ENCODE measurements around the gene SYT17.

Gene SYT17

GRCh38 chr16:19140396-19140795 is 27.6 kb upstream of the SYT17 start:
- DNase-seq, result no peak

DNA sequence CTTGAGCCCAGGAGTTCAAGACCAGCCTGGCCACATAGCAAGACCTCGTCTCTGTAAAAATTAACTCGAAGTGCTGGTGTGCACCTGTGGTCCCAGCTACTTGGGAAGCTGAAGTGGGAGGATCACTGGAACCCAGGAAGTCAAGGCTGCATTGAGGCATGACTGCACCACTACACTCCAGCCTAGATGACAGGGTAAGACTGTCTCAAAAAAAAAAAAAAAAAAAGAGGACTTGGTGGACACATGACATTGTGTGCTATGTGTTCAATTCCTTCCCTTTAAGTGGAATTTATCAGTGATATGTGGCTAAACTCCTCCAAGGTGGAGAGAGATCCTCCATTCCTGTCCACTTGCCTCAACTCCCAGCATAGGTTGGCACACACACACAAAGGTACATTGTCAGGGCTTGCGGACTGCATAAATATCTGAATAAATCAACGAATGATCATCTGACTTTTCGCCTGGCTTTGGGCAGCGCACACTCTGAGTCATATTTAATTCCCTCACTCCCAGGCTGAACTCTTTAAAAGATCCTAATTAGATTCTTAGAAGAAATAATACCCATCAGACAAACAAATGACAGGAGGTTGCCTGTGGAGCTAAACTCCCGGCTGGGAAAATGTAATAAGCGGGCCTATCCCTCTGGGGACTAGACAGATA is 25.0 kb upstream of the SYT17 start:
- DNase-seq, result no peak

DNA sequence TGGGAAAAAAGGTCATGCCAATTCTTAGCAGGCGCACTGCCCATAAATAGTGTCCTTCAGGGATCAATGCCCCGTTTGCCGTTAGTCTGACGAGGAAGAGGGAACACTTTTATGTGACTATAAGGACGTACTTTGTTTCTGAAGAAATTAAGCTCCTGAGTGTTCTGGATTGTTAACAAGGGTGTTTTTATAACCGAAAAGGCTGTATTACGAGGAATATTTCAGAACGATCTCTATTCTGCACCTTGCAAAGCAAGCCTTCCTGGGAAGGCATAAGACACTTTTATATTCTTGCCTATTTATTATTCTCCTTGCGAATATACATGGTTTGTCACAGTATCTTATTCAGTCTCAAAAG is 24.5 kb upstream of the SYT17 start:
- no peak for DNase-seq

DNA sequence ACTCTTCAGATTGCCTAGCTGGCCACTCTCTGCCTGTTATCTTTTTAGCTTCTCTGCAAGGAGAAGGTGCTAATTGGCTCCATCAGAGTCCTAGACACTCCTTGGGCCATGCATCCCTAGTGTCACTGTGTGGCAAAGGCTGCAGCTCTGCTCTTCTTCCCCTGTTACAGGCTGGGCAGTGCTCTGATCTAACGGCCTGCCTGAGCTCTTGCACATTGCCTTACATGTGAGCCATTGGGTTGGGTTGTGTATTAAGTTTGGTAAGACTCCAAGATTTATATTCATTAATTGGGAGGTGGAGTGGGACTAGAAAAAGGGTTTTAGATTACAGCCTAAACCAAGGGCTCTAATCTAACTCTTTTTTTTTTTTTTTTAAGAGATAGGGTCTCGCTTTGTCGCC is 23.0 kb upstream of the SYT17 start:
- DNase-seq, result no peak

DNA sequence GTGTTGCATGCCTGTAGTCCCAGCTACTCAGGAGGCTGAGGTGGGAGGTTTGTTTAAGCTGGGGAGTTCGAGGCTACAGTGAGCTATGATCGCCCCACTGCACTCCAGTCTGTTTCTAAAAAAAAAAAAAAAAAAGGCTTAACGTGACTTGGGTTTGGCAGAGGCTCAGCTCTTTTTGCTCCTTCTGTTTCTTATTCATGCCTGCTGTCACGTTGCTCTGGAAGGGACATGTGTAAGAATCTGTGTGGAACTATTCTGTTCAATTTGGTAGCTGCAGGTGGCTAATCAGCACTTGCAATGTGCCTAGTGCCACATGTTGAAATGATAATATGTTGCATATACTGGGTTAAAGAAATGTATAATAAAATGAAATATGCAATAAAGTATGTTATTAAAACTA is 20.9 kb upstream of the SYT17 start:
- DNase-seq, result no peak

DNA sequence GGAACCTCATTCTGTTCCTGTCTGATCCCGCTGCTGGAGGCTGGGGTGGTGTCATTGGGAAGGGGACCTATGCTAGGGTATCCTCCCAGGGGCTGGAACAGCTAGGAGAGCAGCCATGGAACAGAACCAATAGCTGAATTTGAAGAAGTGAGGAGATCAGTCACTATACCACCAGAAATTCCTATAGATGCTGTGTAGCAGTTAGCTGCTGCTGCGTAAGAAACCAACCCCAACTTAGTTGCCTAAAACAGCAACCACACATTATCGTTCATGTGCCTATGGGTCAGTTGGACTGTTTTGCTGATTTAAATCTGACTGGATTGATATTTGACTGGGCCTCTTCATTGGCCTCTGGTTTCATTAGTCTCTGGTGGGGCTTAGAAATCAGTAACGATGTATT is 20.4 kb upstream of the SYT17 start:
- no peak for DNase-seq

- no peak for DNase-seq
Observed at GRCh38 chr16:19148189-19148588, 19.9 kb upstream of the SYT17 start.

GRCh38 chr16:19151310-19151709 is 16.7 kb upstream of the SYT17 start:
- DNase-seq, result no peak

DNA sequence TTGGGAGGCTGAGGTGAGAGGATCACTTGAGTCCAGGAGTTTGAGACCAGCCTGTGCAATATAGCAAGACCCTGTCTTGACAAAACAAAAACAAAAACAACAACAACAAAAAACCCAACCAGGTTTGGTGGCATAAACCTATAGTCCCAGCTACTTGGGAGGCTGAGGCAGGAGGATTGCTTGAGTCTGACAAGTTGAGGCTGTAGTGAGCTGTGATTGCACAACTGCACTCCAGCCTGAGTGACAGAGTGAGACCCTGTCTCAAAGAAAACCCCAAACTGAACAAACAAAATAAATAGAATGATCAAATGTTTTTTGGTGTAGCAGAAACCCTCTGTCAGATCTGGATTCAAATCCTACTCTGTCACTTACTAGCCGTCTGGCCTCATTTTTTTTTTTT is 16.0 kb upstream of the SYT17 start:
- DNase-seq, result no peak

- no peak for DNase-seq
Observed at GRCh38 chr16:19153876-19154275, 14.2 kb upstream of the SYT17 start.

GRCh38 chr16:19162085-19162484 is 6.0 kb upstream of the SYT17 start:
- no peak for DNase-seq

- DNase-seq, result no peak
Observed at GRCh38 chr16:19163215-19163614, 4.8 kb upstream of the SYT17 start.

DNA sequence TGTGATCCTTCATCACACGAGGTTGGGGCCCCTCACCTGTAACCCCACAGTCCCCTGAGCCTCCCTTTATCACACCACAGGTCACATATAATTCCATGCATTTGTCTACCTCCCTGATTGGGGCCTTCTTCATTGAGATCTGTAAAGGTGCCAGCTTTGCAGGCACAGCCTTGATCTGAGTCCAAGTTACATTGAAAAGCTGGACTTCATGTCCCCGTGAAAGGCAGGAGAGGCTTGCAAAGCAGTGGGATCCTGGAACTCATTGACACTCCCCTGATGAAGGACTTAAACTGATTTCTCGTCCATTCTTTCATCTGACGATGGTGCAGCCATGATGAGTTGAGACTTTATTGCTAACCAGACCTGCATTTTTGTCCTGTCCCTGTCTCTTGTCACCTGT is 3.8 kb upstream of the SYT17 start:
- DNase-seq, result no peak

DNA sequence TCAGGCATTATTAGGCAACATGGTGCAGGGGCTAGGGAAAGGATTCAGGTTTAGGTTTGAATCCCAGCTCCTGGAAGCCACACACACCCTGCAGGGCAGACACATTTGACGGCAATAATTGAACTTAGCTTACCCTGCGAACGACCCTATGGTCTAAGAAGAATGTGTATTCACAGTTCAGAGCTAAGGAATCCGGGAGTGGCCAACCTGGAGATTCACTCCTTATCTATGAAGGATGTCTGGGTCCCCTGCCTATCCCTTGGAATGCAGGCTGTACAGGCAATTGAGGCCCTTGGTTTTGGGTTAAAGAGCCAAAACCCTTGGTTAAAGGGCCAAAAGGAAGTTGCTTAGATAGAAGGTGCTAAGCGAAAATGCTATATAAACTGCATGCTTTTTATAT is 2.9 kb upstream of the SYT17 start:
- DNase-seq, result no peak

DNA sequence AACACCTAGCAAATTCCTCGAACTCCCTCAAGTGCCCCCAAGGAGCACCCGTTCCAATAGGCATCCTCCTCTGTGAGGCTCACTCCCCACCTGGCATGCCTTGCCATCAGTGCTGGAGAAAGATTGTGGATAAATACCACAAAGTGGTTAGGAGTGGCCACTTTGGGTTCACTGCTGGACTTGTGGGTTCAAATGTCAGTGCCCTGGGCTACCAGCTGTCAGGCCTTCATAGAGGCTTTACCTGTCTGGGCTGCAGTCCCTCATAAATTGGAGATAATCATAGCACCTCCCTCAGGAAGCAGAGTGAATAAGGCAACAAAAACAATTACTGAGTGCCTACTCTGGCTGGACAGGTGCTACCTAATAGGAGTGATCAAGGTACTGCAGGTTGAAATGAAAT is 1.5 kb upstream of the SYT17 start:
- DNase-seq, result peak; percentile 55

- DNase-seq, result peak; percentile 23
Observed at GRCh38 chr16:19168371-19169081, 486 bp downstream of the SYT17 start.

- no peak for DNase-seq
Observed at GRCh38 chr16:19169082-19169639, 1.1 kb downstream of the SYT17 start.

GRCh38 chr16:19170043-19170655 is 2.1 kb downstream of the SYT17 start:
- DNase-seq, result no peak

DNA sequence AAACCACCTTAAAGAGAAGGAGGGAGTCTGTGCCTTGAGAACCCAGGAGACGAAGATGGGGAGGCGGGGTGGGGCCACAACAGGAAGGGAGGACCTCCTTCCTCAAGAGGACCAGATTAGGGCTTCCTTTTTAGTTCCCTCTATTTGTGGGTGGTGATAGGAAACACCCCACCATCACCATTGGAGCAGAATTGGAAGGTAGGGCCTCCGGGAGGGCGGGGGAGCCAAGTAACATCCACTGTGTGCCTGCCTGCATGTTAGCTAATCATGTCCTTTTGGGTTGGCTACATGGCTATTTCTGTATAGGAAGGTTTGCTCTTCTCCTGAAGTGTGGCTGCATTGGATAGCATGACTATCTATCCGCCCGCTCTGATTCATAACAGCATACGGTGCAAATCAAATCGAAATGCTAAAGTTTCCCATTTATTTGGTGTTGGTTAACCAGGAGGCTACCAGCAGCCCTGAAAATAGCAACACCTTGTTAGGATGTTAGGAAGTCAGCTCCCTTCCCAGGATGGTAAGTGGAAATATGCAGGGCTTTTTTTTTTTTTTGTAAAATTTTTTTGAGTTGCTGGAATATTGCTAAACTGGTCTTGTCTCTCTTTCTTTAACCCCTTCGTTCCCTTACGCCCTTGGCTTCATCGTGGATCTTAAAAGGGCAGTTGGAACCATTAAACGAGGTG is 4.2 kb downstream of the SYT17 start:
- DNase-seq, result no peak

DNA sequence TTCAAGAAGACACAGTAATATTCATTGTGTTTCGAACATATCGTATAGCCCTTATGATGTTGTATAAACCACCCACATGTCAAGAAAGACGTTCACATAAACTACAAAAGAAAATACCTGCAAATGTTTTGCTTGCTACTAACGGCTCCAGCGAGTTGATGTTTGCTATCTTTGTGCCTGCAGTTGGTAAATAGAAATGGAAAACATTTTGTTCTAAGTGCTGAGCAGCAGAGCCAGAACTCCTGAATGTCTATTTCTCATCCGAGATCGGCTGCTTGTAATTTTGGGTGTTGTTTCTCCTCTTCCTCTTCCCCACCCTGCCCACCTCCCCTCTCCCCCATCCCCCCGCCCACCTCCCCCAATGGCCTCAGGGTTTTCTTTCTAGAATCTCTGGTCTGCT is 5.0 kb downstream of the SYT17 start:
- DNase-seq, result no peak

GRCh38 chr16:19173649-19174383 is 5.8 kb downstream of the SYT17 start:
- DNase-seq, result no peak

DNA sequence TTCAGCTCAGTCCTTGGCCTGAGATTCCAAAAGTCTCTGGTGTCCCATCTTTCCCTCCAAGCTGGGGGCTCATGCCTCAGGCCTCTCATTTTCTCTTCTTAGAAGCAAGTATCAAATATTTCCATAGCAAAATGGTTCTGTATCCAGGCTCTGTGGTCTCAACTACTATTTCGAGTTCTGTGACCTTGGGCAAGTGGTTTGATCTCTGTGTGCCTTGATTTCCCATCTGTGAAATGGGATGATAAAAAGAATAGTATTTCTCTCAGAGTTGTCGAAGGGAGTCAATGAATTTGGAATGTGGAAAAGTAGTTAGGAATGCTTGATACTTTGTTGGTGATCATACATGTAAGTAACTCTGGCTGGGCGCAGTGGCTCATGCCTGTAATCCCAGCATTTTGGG is 6.4 kb downstream of the SYT17 start:
- no peak for DNase-seq

Data from NCI-H1436 treated with DMSO at 0.1 percent for 48 hours (cell line).